ENCODE results near the gene TOPAZ1.

The TOPAZ1 gene

GRCh38 chr3:44241706-44242105, at the start of gene TOPAZ1:
TOPAZ1 (plus strand) TSS chr3:44241886; CDS start chr3:44242054, 168 bp downstream.
- in situ Hi-C loops (cut with HindIII; ENCODE audit: low sequenced_read_pairs), result no loop called here

- in situ Hi-C loops (cut with HindIII; ENCODE audit: low sequenced_read_pairs), result no loop called here
These were observed 43.1 kb upstream of the TOPAZ1 start for GRCh38 chr3:44198284-44199269.

- in situ Hi-C loops (cut with HindIII; ENCODE audit: low sequenced_read_pairs), result no loop called here
These were observed 35.4 kb upstream of the TOPAZ1 start for GRCh38 chr3:44206261-44206660.

GRCh38 chr3:44206862-44207652, 34.6 kb upstream of the TOPAZ1 start:
- in situ Hi-C loops (cut with HindIII; ENCODE audit: low sequenced_read_pairs), result no loop called here

DNA sequence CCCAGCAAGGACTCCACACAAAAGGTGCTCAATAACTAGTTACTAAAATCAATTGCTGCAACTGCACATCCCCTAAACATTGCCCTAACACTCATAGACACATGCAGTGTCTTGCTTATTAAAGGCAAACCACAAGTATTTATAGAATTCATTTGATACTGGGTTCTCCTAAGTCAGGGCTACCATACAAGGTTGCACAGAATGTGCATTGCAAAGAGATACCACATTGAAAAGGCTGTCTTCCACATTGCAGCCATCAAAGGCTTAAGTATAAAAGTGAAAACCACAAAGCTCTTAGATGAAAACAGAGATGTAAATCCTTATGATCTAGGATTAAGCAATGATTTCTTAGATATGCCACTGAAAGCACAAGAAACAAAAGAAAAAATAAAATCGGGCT, 33.6 kb upstream of the TOPAZ1 start:
- in situ Hi-C loops (cut with HindIII; ENCODE audit: low sequenced_read_pairs), result no loop called here

GRCh38 chr3:44208568-44208967, 33.1 kb upstream of the TOPAZ1 start:
- in situ Hi-C loops (cut with HindIII; ENCODE audit: low sequenced_read_pairs), result no loop called here

- in situ Hi-C loops (cut with HindIII; ENCODE audit: low sequenced_read_pairs), result no loop called here
These were observed 30.7 kb upstream of the TOPAZ1 start for GRCh38 chr3:44210967-44211366.

GRCh38 chr3:44222337-44222736, 19.3 kb upstream of the TOPAZ1 start:
- in situ Hi-C loops (cut with HindIII; ENCODE audit: low sequenced_read_pairs), result loop anchor here (5.0 kb wide), 1 partner anchor 40 kb away; no protein-coding TSS in a partner anchor

- in situ Hi-C loops (cut with HindIII; ENCODE audit: low sequenced_read_pairs), result loop anchor here (5.0 kb wide), 1 partner anchor 41 kb away; no protein-coding TSS in a partner anchor
These were observed 18.4 kb upstream of the TOPAZ1 start for GRCh38 chr3:44223299-44223698.

DNA sequence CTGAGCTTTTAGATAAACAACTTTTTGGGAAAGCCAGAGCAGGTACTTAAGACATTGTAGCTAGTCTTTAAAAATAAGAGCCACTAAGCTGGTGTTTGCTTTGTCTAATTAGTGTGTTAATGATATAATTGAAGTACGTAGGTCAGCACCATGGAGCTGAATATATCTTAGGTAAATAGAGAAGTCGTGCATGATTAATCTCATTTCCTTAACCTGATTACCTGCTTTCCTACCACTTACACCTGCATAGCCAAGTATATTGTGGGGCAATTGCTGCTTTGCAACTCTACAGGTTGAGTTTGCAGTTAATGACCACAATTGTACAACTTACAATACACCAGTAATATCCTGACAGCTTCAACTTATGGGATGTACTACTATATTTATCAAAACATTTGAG, 17.6 kb upstream of the TOPAZ1 start:
- in situ Hi-C loops (cut with HindIII; ENCODE audit: low sequenced_read_pairs), result loop anchor here (5.0 kb wide), 1 partner anchor 42 kb away; no protein-coding TSS in a partner anchor

GRCh38 chr3:44226573-44226972, 15.1 kb upstream of the TOPAZ1 start:
- in situ Hi-C loops (cut with HindIII; ENCODE audit: low sequenced_read_pairs), result no loop called here

DNA sequence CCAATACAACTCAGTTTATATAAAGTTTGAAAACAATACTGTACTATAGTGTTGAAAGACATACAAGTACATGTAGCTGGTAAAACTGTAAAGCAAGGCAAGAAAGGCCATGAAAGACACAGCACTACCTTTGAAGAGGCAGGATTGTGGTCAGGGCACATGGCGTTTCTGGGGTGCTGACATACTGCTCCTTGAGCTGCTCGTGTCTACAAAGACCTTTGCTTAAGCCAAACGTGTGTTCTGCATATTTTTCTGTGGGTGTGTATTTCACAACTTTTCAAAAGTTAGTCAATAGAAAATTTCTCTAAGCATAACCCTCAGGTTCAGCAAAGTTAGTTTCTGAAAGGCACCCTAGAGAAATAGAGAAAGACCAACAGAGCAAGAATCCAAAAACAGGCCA, 14.1 kb upstream of the TOPAZ1 start:
- in situ Hi-C loops (cut with HindIII; ENCODE audit: low sequenced_read_pairs), result no loop called here

DNA sequence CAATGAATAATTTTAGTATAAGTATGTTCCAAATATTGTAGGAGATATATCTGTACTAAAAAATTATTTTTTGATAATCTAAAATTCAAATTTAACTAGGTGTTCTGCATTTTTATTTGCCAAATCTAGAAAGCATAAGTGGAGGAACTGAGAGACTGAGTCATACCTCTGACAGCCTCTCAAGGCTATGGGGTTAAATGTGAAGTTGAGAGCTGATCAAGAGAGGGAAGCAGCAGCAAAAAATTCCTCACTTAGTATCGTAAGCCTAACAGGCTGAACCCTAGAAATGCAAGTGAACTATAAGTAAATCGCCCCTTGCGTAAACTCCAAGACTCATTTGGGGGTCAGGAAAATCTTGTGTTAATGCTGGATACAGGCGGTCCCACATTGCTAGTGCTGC, 12.8 kb upstream of the TOPAZ1 start:
- in situ Hi-C loops (cut with HindIII; ENCODE audit: low sequenced_read_pairs), result no loop called here

DNA sequence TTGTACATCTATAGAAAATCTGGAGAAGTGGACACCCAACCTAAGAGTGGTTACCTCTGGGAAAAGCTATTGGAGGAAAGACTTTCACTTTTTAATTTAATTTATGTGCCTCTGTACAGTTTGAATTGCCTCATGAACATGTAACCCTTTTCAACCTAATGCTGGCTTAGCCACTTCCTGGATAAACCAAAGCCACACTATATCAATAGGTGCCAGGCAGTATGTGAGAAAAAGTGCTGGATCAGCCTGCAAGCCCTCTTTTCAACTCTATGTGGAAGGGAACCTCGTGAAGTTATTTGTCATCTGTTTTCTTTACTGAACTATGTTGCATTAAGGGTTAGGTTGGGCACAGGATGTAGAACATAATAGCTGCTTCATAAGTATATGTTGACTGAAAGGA, 9.3 kb upstream of the TOPAZ1 start:
- in situ Hi-C loops (cut with HindIII; ENCODE audit: low sequenced_read_pairs), result no loop called here

DNA sequence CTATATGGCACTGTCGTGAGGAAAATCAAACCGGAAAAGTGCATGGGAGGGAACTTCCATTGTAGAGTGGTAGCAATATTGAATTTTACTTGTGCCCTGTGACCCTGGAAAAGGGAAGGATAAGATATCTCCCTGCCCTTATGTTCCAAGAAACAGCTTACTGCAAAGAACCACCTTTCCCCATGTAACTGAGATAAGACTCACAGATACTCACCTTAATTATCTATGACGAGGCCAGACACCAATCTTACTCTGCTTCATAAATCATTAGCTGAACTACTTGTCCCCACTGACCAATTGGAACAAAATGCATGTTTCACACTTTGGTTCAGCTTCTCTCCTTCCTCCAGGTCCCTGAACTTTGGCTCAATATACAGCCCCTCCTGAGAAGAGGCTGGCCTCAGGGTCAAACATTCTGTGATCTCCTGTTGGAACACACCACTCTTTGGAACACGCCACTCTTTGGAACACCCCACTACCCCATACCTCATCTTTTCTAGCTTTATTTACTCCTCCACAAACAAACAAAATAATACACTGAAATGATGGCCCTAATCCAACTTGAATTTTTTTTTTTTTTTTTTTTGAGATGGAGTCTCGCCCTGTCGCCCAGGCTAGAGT, 6.9 kb upstream of the TOPAZ1 start:
- in situ Hi-C loops (cut with HindIII; ENCODE audit: low sequenced_read_pairs), result no loop called here

DNA sequence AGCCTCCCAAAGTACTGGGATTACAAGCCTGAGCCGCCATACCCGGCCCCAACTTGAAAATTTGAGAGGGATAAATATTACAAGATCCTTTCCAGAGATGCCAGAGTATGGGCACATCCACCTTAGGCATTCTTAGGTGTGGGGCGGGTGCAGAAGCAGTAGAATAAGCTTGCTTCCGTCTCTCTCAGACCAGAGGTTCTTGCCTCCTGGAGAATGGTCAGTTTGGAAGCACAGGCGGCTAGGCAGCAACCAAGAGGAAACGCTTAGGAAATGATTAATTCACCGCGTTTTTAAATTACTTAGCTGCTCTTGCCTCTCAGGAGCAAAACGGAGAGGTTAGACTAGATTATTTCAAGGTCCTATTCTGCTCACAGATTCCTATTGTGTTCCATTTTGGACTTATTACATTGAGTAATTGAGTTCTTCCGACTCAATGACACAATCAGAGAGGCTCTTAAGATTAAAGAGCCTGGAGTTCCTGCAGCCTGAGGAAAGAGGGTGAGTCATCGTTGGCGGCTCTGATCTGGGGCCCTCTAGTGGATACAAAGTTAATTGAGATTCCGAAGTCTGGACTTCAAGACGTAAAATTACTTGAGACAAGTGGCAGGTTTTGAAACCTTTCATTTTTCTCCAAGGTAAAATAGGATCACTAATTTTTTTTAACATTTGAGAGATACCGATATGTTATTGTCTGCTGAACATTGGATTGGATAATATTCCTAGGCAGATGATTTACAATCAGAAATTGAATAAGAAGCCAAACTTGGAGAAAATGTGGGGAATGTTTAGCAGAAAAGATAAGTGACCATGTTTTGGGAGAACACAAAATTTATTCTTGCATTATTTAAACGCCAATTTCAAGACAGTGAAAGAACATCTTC, 5.8 kb upstream of the TOPAZ1 start:
- in situ Hi-C loops (cut with HindIII; ENCODE audit: low sequenced_read_pairs), result no loop called here

DNA sequence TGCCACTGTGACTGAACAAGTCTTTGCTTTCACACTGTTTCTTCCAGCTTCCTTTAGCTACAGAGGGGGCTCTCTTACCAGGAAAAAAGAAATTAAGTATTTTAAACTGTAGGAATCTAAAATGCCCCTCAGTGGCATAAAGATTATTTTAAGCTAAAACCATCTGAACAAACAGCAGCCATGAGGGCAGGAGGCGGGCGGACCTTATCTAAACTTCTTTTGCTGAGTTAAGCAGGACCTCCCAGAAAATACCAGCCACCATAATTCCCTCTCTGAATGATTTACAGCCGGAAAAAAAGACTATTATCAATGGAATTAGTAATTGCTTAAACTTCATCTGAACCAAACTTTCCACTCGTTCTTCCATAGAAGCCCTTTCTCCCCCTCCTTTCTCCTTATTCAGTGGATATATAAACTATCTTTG, 5.2 kb upstream of the TOPAZ1 start:
- in situ Hi-C loops (cut with HindIII; ENCODE audit: low sequenced_read_pairs), result no loop called here

GRCh38 chr3:44237161-44237560, 4.5 kb upstream of the TOPAZ1 start:
- in situ Hi-C loops (cut with HindIII; ENCODE audit: low sequenced_read_pairs), result no loop called here

DNA sequence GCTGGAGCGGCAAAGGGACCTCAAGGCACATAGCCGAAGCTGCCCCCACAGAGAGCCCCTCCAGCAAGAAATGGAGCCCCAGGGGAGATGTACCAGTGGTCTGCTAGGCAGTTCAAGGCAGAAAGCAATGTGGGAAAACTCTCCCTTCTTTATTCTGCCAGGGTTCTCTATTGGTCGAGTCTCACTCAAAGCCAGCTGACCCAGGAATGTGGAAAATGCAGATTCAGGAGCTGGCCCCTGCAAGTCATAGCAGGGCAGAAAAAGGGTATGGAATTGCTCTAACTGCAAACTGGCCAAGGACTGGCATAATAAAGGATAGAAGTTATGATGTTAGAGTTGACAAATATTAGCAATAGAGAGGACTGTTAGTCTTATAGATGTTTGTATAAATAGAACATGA, 4.0 kb upstream of the TOPAZ1 start:
- in situ Hi-C loops (cut with HindIII; ENCODE audit: low sequenced_read_pairs), result no loop called here

DNA sequence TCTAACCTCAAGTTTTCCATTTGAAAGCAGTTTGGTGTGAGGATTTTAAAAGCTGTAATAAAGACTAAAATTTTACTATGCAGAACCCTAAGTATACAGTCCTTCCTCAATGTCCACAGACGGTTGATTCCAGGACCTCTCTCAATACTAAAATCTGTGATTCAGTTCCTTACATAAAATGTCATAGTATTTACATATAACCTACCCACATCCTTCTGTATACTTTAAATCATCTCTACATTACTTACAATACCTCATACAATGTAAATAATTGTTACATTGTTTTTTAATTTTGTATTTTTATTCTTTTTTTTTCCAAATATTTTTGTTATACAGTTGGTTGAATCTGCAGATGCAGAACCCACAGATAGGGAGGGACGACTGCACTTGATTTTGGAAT, 2.8 kb upstream of the TOPAZ1 start:
- in situ Hi-C loops (cut with HindIII; ENCODE audit: low sequenced_read_pairs), result no loop called here
